ENCODE measurements around the gene FBXW8. TPM values are rescaled to one million over a fixed set of nuclear protein-coding genes. Genes with fewer than 3 reads are reported as not detected.
A peak's percentile ranks its signal among the peaks of the same experiment; 100 is the strongest.

Gene FBXW8
- total RNA-seq, 1 donor from 2014 or later, result 3.3 TPM

DNA sequence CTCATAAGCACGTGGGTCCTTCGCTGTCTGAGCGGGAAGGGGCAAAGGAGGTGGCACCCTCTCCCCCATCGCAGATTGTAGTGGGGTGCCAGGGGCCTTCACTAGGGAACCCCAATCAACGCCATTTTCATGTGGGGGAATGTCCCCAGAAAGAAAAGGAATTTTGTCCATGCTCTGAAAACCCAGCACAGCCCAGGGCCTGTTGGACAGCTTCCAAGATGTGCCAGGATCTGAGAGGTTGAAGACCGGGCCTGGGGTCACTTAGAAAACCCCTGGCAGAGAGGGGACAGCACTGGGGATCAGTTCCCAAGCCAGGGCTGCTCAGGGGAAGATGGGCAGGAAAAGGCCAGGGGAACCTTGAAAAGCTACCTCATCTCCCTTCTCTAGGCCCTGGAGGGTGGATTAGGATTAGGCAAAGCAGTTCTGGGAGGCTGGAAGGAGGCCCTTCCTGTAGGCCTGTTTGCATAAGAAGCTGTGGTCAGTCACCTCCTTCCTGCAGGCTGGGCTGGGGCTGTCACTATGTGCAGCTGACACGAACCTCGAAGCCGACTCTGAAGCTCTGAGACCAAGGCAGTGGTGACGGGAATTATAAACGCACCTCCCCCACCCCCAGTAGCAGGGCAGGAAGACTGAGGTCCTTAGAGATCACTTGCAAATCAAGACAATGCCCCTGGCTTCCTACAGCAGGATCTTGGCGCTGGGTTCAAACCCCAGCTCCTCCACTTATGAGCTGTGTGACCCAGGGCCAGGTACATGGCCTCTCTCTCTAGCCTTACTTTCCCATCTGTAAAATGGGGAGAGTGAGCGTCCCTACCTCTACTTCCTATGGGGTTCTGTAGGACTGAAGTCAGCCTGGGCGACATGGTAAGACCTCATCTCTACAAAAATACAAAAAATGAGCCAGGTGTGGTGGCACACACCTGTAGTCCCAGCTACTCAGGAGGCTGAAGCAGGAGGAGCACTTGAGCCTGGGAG is 159.5 kb downstream of the FBXW8 start:
- intact Hi-C loops (cut with DNase I), result no loop called here
- Histone ChIP-seq H3K9me3 (no peaks in the 10 kb centered on the region), H3K36me3 (no peaks in the 10 kb centered on the region), H3K4me3 (no peak overlapping the region), H3K4me1 (no peaks in the 10 kb centered on the region), H3K27ac (no peak overlapping the region), H3K27me3 (no peaks in the 10 kb centered on the region)
- TF ChIP-seq CTCF (IDR thresholded peaks at IDR 0.05), result no peak
- DNase-seq (ENCODE audit: low spot score in 2 of 2), result peak in 1 of 2 donors; percentile 15

DNA sequence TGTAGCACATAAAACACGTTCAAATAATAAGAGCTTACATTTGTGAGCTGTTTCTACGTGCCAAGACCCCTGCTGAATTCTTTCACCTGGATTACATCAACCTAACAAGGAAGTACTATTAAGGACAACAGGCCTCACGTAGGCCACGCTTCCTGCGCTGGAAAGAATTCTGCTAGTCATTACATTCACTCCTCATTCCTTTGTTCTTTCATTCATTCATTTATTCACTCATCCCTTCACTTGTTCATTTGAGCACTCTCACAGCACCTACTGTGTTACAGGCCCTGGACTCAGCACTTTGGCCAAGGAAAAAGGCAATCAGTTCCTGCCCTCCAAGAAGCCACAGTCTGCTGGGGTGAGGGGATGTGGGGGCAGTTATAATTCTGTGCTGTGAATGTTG is 160.3 kb downstream of the FBXW8 start:
- no peaks in the 10 kb centered on the region for H3K27me3 ChIP-seq
- no peak for DNase-seq (ENCODE audit: low spot score in 2 of 2)
- no peaks in the 10 kb centered on the region for H3K4me1 ChIP-seq
- no peak overlapping the region for H3K27ac ChIP-seq
- H3K4me3 ChIP-seq, result no peak overlapping the region
- H3K36me3 ChIP-seq, result no peaks in the 10 kb centered on the region
- intact Hi-C loops (cut with DNase I), result no loop called here
- no peak for TF ChIP-seq CTCF (IDR thresholded peaks at IDR 0.05)
- no peaks in the 10 kb centered on the region for H3K9me3 ChIP-seq

GRCh38 chr12:117072106-117072505 is 161.4 kb downstream of the FBXW8 start:
- intact Hi-C loops (cut with DNase I), result no loop called here
- Histone ChIP-seq H3K4me1 (no peaks in the 10 kb centered on the region), H3K4me3 (no peak overlapping the region), H3K27me3 (no peaks in the 10 kb centered on the region), H3K9me3 (no peaks in the 10 kb centered on the region), H3K27ac (no peak overlapping the region), H3K36me3 (no peaks in the 10 kb centered on the region)
- no peak for TF ChIP-seq CTCF (IDR thresholded peaks at IDR 0.05)
- DNase-seq (ENCODE audit: low spot score in 2 of 2), result no peak

DNA sequence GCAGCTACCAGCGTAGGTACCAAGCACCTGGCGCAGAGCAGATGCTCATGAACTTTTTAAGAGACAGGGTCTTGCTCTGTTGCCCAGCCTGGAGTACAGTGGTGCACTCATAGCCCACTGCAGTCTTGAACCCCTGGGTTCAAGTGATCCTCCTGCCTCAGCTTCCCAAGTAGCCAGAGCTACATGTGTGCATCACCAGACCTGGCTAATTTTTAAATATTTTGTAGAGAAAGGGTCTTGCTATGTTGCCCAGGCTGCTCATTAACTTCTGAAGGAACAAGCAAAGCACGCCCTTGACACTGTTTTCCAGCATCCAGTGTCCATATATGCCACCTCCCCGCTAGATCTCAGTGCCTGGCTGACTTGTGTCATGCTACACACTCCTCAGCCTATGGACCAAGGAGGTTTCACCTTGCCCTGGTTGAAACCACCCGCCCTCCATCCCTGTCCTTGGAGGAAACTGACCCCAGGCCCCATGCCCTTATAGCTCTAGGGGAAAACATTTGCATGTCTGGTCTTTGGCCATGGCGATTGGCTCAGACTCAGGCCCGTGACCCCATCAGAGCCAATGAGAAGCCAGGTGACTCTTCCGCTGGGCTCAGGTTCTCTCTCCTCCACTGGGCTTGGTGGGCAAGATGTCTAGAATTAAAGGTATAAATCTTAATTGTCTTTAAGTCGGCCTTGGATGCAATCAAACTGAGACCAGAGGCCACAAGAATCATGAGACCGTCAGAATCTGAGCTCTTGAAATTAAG is 162.2 kb downstream of the FBXW8 start:
- no peaks in the 10 kb centered on the region for H3K27me3 ChIP-seq
- no peak overlapping the region for H3K4me3 ChIP-seq
- no peak for DNase-seq (ENCODE audit: low spot score in 2 of 2)
- H3K9me3 ChIP-seq, result no peaks in the 10 kb centered on the region
- no peak overlapping the region for H3K27ac ChIP-seq
- intact Hi-C loops (cut with DNase I), result no loop called here
- H3K4me1 ChIP-seq, result no peaks in the 10 kb centered on the region
- no peaks in the 10 kb centered on the region for H3K36me3 ChIP-seq
- TF ChIP-seq CTCF (IDR thresholded peaks at IDR 0.05), result no peak

DNA sequence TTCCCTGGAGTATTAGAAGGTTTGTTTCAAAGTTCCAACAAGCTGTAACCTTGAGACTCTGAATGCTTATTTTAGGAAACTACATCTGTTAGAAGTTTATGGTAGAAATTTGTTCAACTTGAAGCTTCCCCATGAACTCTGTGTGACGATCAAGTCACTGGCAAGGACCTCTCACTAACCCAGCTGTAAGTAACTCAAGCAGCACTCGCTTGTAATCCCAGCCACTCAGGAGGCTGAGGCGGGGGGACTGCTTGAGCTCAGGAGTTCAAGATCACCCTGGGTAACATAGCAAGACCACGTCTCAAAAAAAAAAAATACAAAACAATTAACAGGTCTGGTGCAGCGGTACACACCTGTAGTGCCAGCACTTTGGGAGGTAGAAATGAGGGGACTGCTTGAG is 162.9 kb downstream of the FBXW8 start:
- TF ChIP-seq CTCF (IDR thresholded peaks at IDR 0.05), result no peak
- H3K36me3 ChIP-seq, result no peaks in the 10 kb centered on the region
- H3K27me3 ChIP-seq, result no peaks in the 10 kb centered on the region
- H3K9me3 ChIP-seq, result no peaks in the 10 kb centered on the region
- intact Hi-C loops (cut with DNase I), result no loop called here
- H3K4me3 ChIP-seq, result no peak overlapping the region
- no peaks in the 10 kb centered on the region for H3K4me1 ChIP-seq
- no peak for DNase-seq (ENCODE audit: low spot score in 2 of 2)
- no peak overlapping the region for H3K27ac ChIP-seq

Measured in ascending aorta (tissue), 2 donors.